ENCODE measurements around the gene POLR2F. TPM values are rescaled to one million over a fixed set of nuclear protein-coding genes. Genes with fewer than 3 reads are reported as not detected.

The POLR2F gene
- total RNA-seq, 1 experiment from 2014 or later = 162 TPM

- intact Hi-C loops (cut with micrococcal nuclease; ENCODE audit: unreplicated experiment) = no loop called here
- ChIA-PET CTCF (no interaction called here), POLR2A (ENCODE audit: low non-redundant PET) (no interaction called here)
- no TSS peak for BruUV-seq (replicated peaks)
- Histone ChIP-seq H3K4me3 (ENCODE audit: low read depth, low read length, poor library complexity, severe bottlenecking) (no peak overlapping the region), H3K9me3 (ENCODE audit: low read depth, low read length, poor library complexity, severe bottlenecking) (no peaks in the 10 kb centered on the region), H3K27me3 (replicated peaks; ENCODE audit: insufficient read depth, low read depth, low read length, poor library complexity) (no peaks in the 10 kb centered on the region), H3K4me1 (ENCODE audit: insufficient read depth, low read length, poor library complexity, severe bottlenecking) (peaks cover 1% of the 10 kb centered on the region), H3K27ac (ENCODE audit: low read depth, low read length, poor library complexity, severe bottlenecking) (no peak overlapping the region), H3K36me3 (ENCODE audit: insufficient read depth, low read length, poor library complexity, severe bottlenecking) (peaks cover 9% of the 10 kb centered on the region)
- DNase-seq (ENCODE audit: low spot score) = no peak
- TF ChIP-seq, protein P1, sequence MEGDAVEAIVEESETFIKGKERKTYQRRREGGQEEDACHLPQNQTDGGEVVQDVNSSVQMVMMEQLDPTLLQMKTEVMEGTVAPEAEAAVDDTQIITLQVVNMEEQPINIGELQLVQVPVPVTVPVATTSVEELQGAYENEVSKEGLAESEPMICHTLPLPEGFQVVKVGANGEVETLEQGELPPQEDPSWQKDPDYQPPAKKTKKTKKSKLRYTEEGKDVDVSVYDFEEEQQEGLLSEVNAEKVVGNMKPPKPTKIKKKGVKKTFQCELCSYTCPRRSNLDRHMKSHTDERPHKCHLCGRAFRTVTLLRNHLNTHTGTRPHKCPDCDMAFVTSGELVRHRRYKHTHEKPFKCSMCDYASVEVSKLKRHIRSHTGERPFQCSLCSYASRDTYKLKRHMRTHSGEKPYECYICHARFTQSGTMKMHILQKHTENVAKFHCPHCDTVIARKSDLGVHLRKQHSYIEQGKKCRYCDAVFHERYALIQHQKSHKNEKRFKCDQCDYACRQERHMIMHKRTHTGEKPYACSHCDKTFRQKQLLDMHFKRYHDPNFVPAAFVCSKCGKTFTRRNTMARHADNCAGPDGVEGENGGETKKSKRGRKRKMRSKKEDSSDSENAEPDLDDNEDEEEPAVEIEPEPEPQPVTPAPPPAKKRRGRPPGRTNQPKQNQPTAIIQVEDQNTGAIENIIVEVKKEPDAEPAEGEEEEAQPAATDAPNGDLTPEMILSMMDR (conservative IDR thresholded peaks at IDR 0.05; ENCODE audit: low read depth, low read length) = no peak
- no peak for TF ChIP-seq EZH2 (IDR thresholded peaks at IDR 0.05; ENCODE audit: borderline replicate concordance, low read depth, low read length, poor library complexity, severe bottlenecking)
Measured at GRCh38 chr22:37912171-37912570, 41.3 kb upstream of the POLR2F start.

DNA sequence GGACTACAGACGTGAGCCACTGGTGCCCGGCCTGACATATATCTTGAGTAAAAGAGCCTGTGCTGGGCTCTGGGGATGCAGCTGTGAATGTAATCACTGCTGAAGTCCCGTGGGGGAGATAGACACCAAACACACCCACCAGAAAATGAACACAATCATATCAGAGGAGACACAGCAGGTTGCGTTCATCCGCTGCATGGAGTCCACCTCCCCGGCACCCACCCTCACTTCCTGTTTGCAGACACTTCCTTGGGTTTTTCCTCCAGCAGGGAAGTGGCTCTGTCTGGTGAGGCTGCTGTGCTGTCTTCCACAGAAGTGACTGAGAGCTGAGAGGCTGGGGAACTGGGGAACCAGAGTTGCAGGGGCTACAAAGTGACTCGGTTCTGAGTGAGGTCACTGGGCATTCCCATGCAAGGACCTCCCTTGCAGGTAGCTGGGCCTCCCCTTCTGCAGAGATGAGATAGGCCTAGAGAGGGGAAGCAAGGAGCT is 40.2 kb upstream of the POLR2F start:
- H3K4me1 ChIP-seq (ENCODE audit: insufficient read depth, low read length, poor library complexity, severe bottlenecking) = no peaks in the 10 kb centered on the region
- H3K27ac ChIP-seq (ENCODE audit: low read depth, low read length, poor library complexity, severe bottlenecking) = no peak overlapping the region
- H3K9me3 ChIP-seq (ENCODE audit: low read depth, low read length, poor library complexity, severe bottlenecking) = no peaks in the 10 kb centered on the region
- no peak for DNase-seq (ENCODE audit: low spot score)
- intact Hi-C loops (cut with micrococcal nuclease; ENCODE audit: unreplicated experiment) = no loop called here
- BruUV-seq (replicated peaks) = no TSS peak
- POLR2A ChIA-PET (ENCODE audit: low non-redundant PET) = interaction anchor here (0.7 kb wide), 1 partner anchor 223 kb away, joined by 4 read pairs; no protein-coding TSS in a partner anchor
- CTCF ChIA-PET = no interaction called here
- no peak for TF ChIP-seq EZH2 (IDR thresholded peaks at IDR 0.05; ENCODE audit: borderline replicate concordance, low read depth, low read length, poor library complexity, severe bottlenecking)
- TF ChIP-seq, protein P1 (conservative IDR thresholded peaks at IDR 0.05; ENCODE audit: low read depth, low read length) = no peak
- no peaks in the 10 kb centered on the region for H3K27me3 ChIP-seq (replicated peaks; ENCODE audit: insufficient read depth, low read depth, low read length, poor library complexity)
- peaks cover 12% of the 10 kb centered on the region for H3K36me3 ChIP-seq (ENCODE audit: insufficient read depth, low read length, poor library complexity, severe bottlenecking)
- H3K4me3 ChIP-seq (ENCODE audit: low read depth, low read length, poor library complexity, severe bottlenecking) = no peak overlapping the region

GRCh38 chr22:37916311-37916710 is 37.2 kb upstream of the POLR2F start:
- POLR2A ChIA-PET (ENCODE audit: low non-redundant PET) = no interaction called here
- intact Hi-C loops (cut with micrococcal nuclease; ENCODE audit: unreplicated experiment) = no loop called here

More at GRCh38 chr22:37916311-37916710, 37.2 kb upstream of the POLR2F start:
- Histone ChIP-seq H3K9me3 (ENCODE audit: low read depth, low read length, poor library complexity, severe bottlenecking) (no peaks in the 10 kb centered on the region), H3K27ac (ENCODE audit: low read depth, low read length, poor library complexity, severe bottlenecking) (no peak overlapping the region), H3K4me1 (ENCODE audit: insufficient read depth, low read length, poor library complexity, severe bottlenecking) (no peaks in the 10 kb centered on the region), H3K4me3 (ENCODE audit: low read depth, low read length, poor library complexity, severe bottlenecking) (no peak overlapping the region), H3K36me3 (ENCODE audit: insufficient read depth, low read length, poor library complexity, severe bottlenecking) (peaks cover 12% of the 10 kb centered on the region), H3K27me3 (replicated peaks; ENCODE audit: insufficient read depth, low read depth, low read length, poor library complexity) (no peaks in the 10 kb centered on the region)
- CTCF ChIA-PET = no interaction called here
- DNase-seq (ENCODE audit: low spot score) = no peak
- BruUV-seq (replicated peaks) = no TSS peak
- no peak for TF ChIP-seq EZH2 (IDR thresholded peaks at IDR 0.05; ENCODE audit: borderline replicate concordance, low read depth, low read length, poor library complexity, severe bottlenecking)
- TF ChIP-seq, protein P1 (conservative IDR thresholded peaks at IDR 0.05; ENCODE audit: low read depth, low read length) = no peak
